Stomach (tissue), 9 donors: Measurements from ENCODE around the gene PALD1. TPM values are rescaled to one million over a fixed set of nuclear protein-coding genes. Genes with fewer than 3 reads are reported as not detected.

Source experiments
- DNase-seq, 2 donors: peaks; one replicate each; pipeline versions ENCODE4 v3.0.0 to v3.0.0-alpha.2; 2013 to 2019
- H3K27ac ChIP-seq, 5 donors: fragments of 200-600 bp in 4 of 5; sonication (generic) in 4 of 5; one replicate each; pipeline ENCODE4 v1.5.1; 2013 to 2019; ENCODE audit warnings: mild to moderate bottlenecking in 1 of 5, moderate library complexity in 1 of 5
- H3K27me3 ChIP-seq, 3 donors: fragments of 200-600 bp; sonication (generic); one replicate each; pipeline ENCODE4 v1.5.1; 2017 to 2019; ENCODE audit warnings: mixed run types in 1 of 3
- H3K36me3 ChIP-seq, 4 donors: fragments of 200-600 bp; sonication (generic); 1 replicate in 3 of 4; 2 replicates in 1 of 4; pipeline ENCODE4 v1.5.1; 2016 to 2019
- H3K4me1 ChIP-seq, 4 donors: fragments of 200-600 bp; sonication (generic); one replicate each; pipeline ENCODE4 v1.5.1; 2016 to 2019
- H3K4me3 ChIP-seq, 4 donors: fragments of 200-600 bp; sonication (generic) in 3 of 4; one replicate each; pipeline ENCODE4 v1.5.1; 2016 to 2019; ENCODE audit warnings: mild to moderate bottlenecking in 1 of 4
- H3K9me3 ChIP-seq, 4 donors: fragments of 200-600 bp; sonication (generic); one replicate each; pipeline ENCODE4 v1.5.1; 2016 to 2019
- EP300 ChIP-seq: sonication (generic); formaldehyde crosslinking; IDR thresholded peaks from one replicate; pipeline ENCODE4 v1.6.1; 2017; ENCODE audit warnings: antibody characterized with exemption
- POLR2A ChIP-seq, 4 donors: fragments of 450-650 bp; IDR thresholded peaks; one replicate each; pipeline ENCODE4 v1.6.1; 2016; ENCODE audit warnings: antibody characterized with exemption in 4 of 4, control low read depth in 2 of 4, mild to moderate bottlenecking in 1 of 4, moderate library complexity in 1 of 4
- POLR2AphosphoS5 ChIP-seq, 3 donors: sonication (generic); formaldehyde crosslinking; IDR thresholded peaks; one replicate each; pipeline ENCODE4 v1.6.1; 2016; ENCODE audit warnings: antibody characterized with exemption in 3 of 3
- WGBS, 5 donors: extraction: QIAGEN DNeasy Blood & Tissue Kit in 3 of 5; methylation state at CpG; one replicate each; pipeline versions ENCODE4 v1.1.5 to v1.1.7; 2013 to 2018; 5-methylcytosine and 5-hydroxymethylcytosine counted together
- intact Hi-C: fragments of 100-400 bp; cut with DNase I; formaldehyde crosslinking; loops from one replicate; pipeline ENCODE4 v1.15.1; 2023; ENCODE audit warnings: low total_unique reads
- polyA plus RNA-seq, 3 donors: library from polyadenylated mRNA; stranded (reverse); fragments of 200-250 nt; gene quantifications; one replicate each; pipeline ENCODE4 v1.2.3, GENCODE V29; 2013
- total RNA-seq, 5 donors: library from RNA; depleted of rRNA; stranded (reverse); fragments of >200 nt; gene quantifications; one replicate each; pipeline versions ENCODE4 v1.1.0 to v1.2.3, GENCODE V29; 2014 to 2016
- TF ChIP-seq, protein P1 (sequence below), 7 experiments: fragments of 450-650 bp in 4 of 7; fragments of 200-600 bp in 3 of 7; sonication (generic) in 3 of 7; IDR thresholded peaks; one replicate each; pipeline ENCODE4 v1.5.1; 2016 to 2019; ENCODE audit warnings: antibody characterized with exemption in 7 of 7, control low read depth in 2 of 7, mild to moderate bottlenecking in 1 of 7
- donor health status: healthy with polysubstance abuse.
- donor health status: Bipolar disorder and iron deficiency.
- donor health status: healthy.

Gene PALD1
- total and polyA plus RNA-seq, 8 donors = 2.4 to 25.1 (median 4.0) TPM

DNA sequence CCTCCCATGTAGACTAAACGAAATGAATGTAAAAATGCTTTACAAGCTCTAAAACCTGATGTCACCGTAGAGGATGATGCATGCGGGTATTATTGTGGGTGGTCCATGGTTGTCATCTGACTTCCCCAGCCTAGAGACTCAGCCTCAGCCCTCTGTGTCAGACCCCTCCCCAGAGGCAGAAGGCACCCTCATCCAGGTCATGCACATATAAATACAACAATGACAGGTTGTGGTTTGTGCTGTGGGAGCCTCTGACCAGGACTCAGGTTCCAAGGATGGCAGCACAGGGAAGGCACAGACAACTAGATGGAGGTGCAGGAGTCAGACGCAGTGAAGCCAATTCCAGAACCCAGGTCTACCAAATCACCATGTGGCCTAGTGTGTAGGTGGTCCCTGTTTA, 33.8 kb upstream of the PALD1 start:
- Histone ChIP-seq H3K4me3 (no peak overlapping the region), H3K36me3 (no peaks in the 10 kb centered on the region), H3K9me3 (no peaks in the 10 kb centered on the region), H3K4me1 (peaks cover 14 to 35% (median 24%) of the 10 kb centered on the region in 4 donors), H3K27ac (no peak overlapping the region), H3K27me3 (peaks cover 0 to 46% (median 27%) of the 10 kb centered on the region in 3 donors)
- 84 to 93% (median 86%) methylated on average over 4 of the region's 4 CpGs for WGBS, 5 donors
- no peak for DNase-seq
- intact Hi-C loops = no loop called here
- TF ChIP-seq POLR2AphosphoS5 (IDR thresholded peaks at IDR 0.05) (no peak), EP300 (no peak), POLR2A (IDR thresholded peaks at IDR 0.05) (no peak)
- TF ChIP-seq, protein P1, sequence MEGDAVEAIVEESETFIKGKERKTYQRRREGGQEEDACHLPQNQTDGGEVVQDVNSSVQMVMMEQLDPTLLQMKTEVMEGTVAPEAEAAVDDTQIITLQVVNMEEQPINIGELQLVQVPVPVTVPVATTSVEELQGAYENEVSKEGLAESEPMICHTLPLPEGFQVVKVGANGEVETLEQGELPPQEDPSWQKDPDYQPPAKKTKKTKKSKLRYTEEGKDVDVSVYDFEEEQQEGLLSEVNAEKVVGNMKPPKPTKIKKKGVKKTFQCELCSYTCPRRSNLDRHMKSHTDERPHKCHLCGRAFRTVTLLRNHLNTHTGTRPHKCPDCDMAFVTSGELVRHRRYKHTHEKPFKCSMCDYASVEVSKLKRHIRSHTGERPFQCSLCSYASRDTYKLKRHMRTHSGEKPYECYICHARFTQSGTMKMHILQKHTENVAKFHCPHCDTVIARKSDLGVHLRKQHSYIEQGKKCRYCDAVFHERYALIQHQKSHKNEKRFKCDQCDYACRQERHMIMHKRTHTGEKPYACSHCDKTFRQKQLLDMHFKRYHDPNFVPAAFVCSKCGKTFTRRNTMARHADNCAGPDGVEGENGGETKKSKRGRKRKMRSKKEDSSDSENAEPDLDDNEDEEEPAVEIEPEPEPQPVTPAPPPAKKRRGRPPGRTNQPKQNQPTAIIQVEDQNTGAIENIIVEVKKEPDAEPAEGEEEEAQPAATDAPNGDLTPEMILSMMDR (IDR thresholded peaks at IDR 0.05) = no peak

DNA sequence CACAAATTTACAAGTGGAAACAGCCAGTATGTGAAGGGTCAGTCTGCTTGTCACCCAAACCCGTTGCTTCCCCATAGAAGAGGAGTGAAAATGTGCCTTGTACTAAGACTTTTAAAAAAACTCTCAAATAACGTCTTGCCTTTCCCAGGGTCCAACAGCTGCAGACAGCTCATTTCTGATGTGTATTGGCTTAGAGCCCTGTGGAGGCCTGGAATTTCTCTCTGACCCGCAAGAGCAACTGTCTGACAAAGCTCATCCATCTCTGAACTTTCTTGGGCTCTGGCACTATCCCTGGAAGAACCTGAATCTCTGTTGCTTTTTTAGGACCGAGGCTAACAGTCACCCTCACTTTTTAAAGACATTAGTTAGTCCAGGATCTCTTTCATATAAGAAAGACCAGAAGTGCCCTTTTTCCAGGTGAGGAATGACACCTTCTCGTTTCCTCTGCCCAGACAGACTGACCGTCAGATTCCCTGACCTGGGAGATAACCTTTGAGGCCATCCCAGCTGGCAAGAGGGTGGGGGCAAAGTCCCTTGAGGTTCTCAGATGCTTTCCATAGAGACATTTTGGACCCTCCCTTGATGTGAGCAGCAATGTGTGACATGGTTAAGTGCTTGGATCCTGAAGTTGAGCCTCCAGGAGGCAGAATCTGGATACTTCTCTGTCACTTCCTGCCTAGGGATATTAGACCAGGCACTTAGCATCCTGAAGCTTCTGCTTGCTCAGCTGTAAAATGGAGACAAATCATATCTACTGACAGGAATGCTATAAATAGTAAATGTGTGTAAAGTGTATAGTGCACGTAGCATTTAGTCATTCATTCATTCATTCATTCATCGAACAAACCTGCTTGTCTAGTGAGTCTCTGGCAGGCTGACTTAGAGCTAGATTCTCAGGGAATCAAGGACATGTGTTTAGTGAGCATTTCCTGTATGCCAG, 32.6 kb upstream of the PALD1 start:
- DNase-seq = peak in 1 of 2 donors; percentile 85
- TF ChIP-seq EP300 (no peak), POLR2AphosphoS5 (IDR thresholded peaks at IDR 0.05) (peak in 2 of 3 donors; percentile 19 to 29)
- Histone ChIP-seq H3K27ac (peak overlapping the region in 1 of 5 donors; percentile 70), H3K36me3 (no peaks in the 10 kb centered on the region), H3K4me1 (peaks cover 5 to 25% (median 15%) of the 10 kb centered on the region in 4 donors), H3K4me3 (no peak overlapping the region), H3K27me3 (peaks cover 0 to 44% (median 15%) of the 10 kb centered on the region in 3 donors), H3K9me3 (no peaks in the 10 kb centered on the region)
- intact Hi-C loops = no loop called here
- WGBS, 5 donors = 47 to 54% (median 47%) methylated on average over 8 of the region's 8 CpGs

DNA sequence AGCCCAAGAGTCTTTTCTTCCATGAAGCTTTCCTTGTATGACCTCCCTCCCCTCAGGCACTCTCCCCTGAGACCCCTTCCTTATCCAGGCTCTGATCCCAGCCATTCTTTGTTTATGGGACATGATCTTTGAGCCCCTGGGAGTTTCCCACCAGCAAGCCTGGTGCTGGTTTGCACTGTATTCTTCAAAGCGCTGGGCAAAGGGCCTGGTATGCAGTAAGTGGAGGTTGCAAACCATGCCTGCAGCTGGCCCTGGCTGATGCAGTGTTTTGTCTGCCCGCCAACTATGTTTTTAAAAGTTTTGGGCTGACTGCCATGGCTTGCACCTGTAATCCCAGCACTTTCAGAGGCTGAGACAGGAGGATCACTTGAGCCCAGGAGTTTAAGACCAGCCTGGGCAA, 30.3 kb upstream of the PALD1 start:
- intact Hi-C loops = no loop called here

DNA sequence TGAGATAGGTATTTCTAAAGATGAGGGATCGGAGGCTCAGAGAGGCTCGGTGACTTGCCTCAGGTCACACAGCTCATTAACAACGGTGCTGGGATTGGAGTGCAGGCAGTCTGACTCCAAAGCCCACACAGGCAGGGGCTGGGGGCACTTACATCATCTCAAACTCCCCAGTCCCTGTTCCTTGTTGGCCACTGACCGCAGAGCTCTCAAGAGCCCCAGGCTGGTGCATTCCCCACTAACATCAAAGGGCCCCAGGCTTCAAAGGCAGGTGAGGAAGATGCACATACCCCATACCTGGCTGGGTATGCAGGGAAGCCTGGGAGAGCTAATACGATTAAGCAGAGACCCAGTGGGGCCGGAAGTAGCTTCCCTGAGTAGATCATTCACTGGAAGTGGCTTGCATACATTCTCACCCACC, 23.3 kb upstream of the PALD1 start:
- peaks cover 0 to 53% (median 27%) of the 10 kb centered on the region in 3 donors for H3K27me3 ChIP-seq
- intact Hi-C loops = loop anchor here (10.0 kb wide), 1 partner anchor 300 kb away; no protein-coding TSS in a partner anchor
- no peak for TF ChIP-seq POLR2A (IDR thresholded peaks at IDR 0.05)
- no peak for TF ChIP-seq POLR2AphosphoS5 (IDR thresholded peaks at IDR 0.05)
- TF ChIP-seq, protein P1 (IDR thresholded peaks at IDR 0.05) = no peak
- no peak for TF ChIP-seq EP300
- no peaks in the 10 kb centered on the region for H3K9me3 ChIP-seq
- H3K4me3 ChIP-seq = no peak overlapping the region
- DNase-seq = no peak
- WGBS, 5 donors = 47 to 72% (median 62%) methylated on average over 5 to 6 of the region's 6 CpGs
- H3K4me1 ChIP-seq = peaks cover 18 to 24% (median 21%) of the 10 kb centered on the region in 4 donors
- H3K27ac ChIP-seq = no peak overlapping the region
- no peaks in the 10 kb centered on the region for H3K36me3 ChIP-seq

More for the DNA sequence above, 30.3 kb upstream of the PALD1 start:
- 46 to 84% (median 65%) methylated on average over 2 of the region's 2 CpGs for WGBS, 5 donors
- Histone ChIP-seq H3K4me1 (peaks cover 0 to 18% (median 8%) of the 10 kb centered on the region in 4 donors), H3K36me3 (no peaks in the 10 kb centered on the region), H3K27me3 (peaks cover 0 to 22% (median 0%) of the 10 kb centered on the region in 3 donors), H3K27ac (no peak overlapping the region), H3K4me3 (no peak overlapping the region), H3K9me3 (no peaks in the 10 kb centered on the region)
- DNase-seq = peak in 1 of 2 donors; percentile 44
- no peak for TF ChIP-seq EP300

DNA sequence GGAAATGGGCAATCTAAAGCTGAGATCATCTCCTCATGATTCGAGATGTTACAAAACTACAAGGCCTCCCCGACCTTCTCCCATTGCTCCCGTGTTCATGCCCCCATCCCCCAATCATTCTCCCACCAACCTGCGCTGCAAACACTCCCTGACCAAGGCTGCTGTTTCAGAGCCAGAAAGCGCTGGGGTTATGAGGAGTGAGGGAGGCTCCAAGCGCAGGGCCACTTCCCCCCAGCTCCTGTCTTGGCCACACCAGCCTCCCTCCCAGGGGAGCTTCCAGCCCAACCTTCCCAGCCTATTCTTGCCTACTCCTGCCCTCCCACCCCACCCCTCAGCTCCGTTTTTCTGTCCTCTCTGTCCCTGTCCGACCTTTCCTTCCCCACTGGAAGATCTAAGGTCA, 22.4 kb upstream of the PALD1 start:
- intact Hi-C loops = loop anchor here (10.0 kb wide), 1 partner anchor 299 kb away; no protein-coding TSS in a partner anchor
- DNase-seq = no peak
- Histone ChIP-seq H3K4me1 (peaks cover 18 to 24% (median 21%) of the 10 kb centered on the region in 4 donors), H3K27ac (no peak overlapping the region), H3K4me3 (no peak overlapping the region), H3K36me3 (no peaks in the 10 kb centered on the region), H3K9me3 (no peaks in the 10 kb centered on the region), H3K27me3 (peaks cover 0 to 50% (median 27%) of the 10 kb centered on the region in 3 donors)
- 46 to 67% (median 61%) methylated on average over 8 of the region's 8 CpGs for WGBS, 5 donors
- no peak for TF ChIP-seq EP300
- TF ChIP-seq POLR2AphosphoS5 (IDR thresholded peaks at IDR 0.05) = no peak
- TF ChIP-seq POLR2A (IDR thresholded peaks at IDR 0.05) = no peak
- TF ChIP-seq, protein P1 (IDR thresholded peaks at IDR 0.05) = no peak
